Cardiac fibroblast (primary cell): ENCODE results near the gene GOLGA3.

Source experiments
- DNase-seq, 2 donors: peaks; one replicate each; pipeline versions ENCODE4 v3.0.0 to v3.0.0-alpha.2; 2010; ENCODE audit warnings: low read depth in 2 of 2
- H3K4me3 ChIP-seq, 2 donors: replicated peaks in 1 of 2; 1 replicate in 1 of 2; 2 replicates in 1 of 2; pipeline ENCODE4 v1.5.1; 2011; ENCODE audit warnings: low read depth in 2 of 2, low read length in 2 of 2, mild to moderate bottlenecking in 2 of 2, moderate library complexity in 1 of 2
- TF ChIP-seq, protein P1 (sequence below): IDR thresholded peaks from one replicate; pipeline ENCODE4 v1.5.1; 2011; ENCODE audit warnings: low read depth, mild to moderate bottlenecking, low read length, inconsistent platforms

Gene GOLGA3

DNA sequence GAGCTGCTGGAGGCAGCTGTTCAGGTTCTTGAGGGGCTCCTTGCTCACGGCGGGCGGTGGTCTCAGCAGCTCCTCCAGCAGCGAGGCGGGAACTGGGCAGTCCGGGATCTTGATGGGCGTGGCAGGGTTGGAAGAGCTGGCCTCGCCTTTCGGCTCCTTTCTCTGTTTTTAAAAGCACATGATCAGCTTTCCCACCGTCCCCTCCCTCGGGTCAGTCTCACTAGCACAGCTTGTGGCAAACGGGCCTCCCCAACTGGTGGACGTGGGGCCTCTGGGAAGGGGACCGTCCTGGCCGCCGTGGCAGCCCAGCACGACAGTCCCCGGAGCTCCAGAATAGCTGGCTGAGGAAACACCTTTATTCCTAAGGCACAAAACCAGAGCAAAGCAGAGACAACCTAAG, 54.5 kb downstream of the GOLGA3 start:
- H3K4me3 ChIP-seq = no peak overlapping the region
- no peak for DNase-seq
- TF ChIP-seq, protein P1, sequence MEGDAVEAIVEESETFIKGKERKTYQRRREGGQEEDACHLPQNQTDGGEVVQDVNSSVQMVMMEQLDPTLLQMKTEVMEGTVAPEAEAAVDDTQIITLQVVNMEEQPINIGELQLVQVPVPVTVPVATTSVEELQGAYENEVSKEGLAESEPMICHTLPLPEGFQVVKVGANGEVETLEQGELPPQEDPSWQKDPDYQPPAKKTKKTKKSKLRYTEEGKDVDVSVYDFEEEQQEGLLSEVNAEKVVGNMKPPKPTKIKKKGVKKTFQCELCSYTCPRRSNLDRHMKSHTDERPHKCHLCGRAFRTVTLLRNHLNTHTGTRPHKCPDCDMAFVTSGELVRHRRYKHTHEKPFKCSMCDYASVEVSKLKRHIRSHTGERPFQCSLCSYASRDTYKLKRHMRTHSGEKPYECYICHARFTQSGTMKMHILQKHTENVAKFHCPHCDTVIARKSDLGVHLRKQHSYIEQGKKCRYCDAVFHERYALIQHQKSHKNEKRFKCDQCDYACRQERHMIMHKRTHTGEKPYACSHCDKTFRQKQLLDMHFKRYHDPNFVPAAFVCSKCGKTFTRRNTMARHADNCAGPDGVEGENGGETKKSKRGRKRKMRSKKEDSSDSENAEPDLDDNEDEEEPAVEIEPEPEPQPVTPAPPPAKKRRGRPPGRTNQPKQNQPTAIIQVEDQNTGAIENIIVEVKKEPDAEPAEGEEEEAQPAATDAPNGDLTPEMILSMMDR = no peak

DNA sequence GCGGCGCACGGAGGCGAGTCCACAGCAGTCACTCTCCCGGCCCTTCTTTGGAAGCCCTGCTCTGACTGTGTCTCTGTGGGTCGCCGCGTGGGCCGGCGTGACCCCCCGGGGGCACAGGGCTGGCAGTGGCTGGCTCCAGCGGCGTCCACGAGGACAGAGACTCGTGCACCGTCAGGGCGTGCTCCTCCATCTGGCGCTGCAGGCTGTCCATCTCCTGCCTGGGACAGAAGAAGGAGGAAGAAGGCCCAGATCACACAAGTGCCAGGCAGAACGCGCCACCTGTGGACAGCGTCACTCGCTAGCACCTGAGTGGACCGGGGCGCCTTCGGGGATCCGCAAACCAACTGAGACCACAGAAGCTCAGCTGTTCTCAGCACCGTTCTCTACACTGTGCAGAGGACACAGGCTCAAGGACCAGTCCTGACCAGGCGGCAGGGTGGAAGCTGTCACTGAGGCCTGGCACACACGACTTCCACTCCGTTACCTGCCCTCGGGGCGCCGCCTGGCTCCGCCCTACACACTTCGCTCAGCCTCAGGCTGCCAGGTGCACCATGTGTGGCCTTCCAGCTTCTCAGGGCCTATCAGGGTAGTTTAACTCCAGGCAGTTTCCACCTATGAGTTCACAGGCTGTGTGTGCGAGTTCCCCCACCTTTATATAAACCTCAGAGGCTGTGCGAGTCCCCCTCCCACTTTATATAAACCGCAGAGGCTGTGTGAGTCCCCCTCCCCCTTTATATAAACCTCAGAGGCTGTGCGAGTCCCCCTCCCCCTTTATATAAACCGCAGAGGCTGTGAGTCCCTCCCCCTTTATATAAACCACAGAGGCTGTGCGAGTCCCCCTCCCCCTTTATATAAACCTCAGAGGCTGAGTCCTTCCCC, 55.4 kb downstream of the GOLGA3 start:
- no peak overlapping the region for H3K4me3 ChIP-seq
- no peak for DNase-seq
- TF ChIP-seq, protein P1 = no peak

DNA sequence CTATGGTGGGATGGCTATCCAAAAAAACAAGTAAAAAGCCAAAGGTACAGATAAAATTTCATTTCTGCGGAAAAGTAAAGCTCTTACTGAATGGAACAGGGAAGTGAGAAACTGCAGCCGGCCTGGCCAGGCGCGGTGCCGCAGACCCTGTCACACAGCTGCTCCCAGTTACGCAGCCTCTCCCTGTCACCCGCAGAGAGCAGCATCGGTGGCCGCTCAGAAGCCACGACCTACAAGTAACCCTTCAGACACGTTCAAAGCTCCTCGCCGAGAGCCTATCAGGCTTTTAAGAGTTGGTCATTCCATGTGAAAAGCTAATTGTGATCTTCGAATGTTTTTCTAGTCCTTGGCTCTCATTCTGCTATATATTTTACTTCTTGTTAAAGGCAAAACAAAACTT, 56.1 kb downstream of the GOLGA3 start:
- TF ChIP-seq, protein P1 = no peak
- no peak overlapping the region for H3K4me3 ChIP-seq
- no peak for DNase-seq

DNA sequence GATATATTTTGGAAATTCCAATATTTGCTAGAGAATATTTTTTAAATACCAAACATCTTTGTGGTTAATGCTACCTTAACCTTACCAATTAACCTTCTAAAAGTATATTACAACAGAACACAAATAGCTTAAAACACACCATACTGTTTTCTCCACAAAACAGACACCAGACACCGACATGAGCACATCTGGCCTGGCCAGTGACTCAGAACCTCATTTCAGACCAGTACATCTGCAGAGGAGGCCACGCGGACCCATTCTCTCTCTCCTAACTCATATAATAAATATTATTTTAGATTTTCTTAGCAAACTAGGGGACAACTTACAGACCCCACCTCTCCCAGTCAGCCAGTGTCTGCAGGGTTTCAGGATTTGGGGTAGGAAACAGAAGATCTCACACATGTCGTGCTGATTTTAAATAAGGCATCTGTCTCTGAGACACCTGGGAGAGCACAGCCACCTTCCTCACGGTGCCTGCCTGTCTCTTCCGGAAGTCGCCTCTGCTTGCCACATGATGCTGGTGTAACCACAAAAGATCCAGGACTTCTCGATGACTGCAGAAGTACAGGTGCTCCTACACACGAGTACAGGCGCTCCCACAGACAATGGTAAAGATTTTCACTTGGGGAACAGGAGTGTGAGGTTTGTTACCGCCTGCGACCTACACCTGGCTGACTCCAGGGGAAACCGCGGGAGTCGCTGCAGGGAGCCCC, 57.4 kb downstream of the GOLGA3 start:
- peak in 1 of 2 donors; percentile 24 for DNase-seq
- no peak overlapping the region for H3K4me3 ChIP-seq

DNA sequence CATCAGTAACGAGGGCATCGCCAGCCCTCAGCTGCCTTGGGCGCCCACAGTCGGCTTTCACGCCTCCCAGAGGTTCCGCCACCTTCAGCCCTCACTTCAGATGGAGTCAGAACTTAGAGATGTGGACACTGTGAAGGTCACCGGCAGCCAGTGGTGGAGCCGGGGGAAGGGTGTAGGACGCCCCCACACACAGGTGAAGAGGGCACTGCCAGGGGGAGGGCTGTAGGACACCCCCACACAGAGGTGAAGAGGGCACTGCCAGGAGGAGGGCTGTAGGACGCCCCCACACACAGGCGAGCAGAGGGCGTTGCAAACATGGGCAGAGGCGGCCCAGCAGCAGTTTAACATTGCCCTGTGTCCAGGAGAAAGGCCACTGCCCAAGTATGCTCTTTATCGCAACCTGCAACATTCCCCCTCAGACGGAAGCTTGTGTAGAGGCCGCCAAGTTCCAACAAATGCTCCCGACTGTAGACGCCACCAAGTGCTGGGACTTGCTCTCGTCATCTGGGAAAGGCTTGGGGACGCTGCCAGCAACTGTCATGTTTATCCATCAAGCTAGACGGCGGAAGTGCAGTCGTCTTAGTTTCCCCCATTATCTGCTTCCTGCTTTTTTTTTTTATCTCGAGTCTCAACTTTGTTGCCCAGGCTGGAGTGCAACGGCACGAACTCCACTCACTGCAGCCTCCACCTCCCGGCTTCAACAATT, 62.1 kb downstream of the GOLGA3 start:
- TF ChIP-seq, protein P1 = no peak
- peak overlapping the region in 1 of 2 donors; percentile 24 for H3K4me3 ChIP-seq

More for the DNA sequence above, 57.4 kb downstream of the GOLGA3 start:
- TF ChIP-seq, protein P1 = no peak

DNA sequence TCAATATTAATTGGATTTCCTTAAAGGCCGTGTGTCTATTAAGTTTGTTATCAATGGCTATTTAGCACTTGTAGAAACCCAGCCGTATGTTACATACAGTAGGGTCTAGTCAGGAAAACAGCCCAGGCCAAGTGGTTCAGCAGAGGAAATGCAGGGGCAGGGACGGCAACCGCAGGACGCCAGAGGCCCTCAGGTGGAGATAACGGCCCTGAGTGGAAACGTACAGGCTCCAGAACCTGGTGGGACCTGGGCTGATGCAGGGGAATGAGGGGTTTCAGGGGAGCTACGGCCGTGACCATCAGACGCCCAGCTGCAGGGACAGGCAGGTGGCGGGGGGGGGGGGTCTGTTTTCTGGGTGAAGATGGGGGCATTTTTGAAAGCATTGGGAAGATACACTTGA, 63.3 kb downstream of the GOLGA3 start:
- TF ChIP-seq, protein P1 = no peak
- H3K4me3 ChIP-seq = no peak overlapping the region
- DNase-seq = no peak

More for the DNA sequence above, 62.1 kb downstream of the GOLGA3 start:
- peak; percentile 66 for DNase-seq
